Kidney (tissue), 14 donors: Measurements from ENCODE around the gene ANTXRL. TPM values are rescaled to one million over a fixed set of nuclear protein-coding genes. Genes with fewer than 3 reads are reported as not detected.
"Not testable (repeated sequence)": the region's sequence is repeated elsewhere in the genome, so short reads cannot be mapped to it uniquely, and the experiment has no call there.

Experiments used
- DNase-seq, 5 donors: peaks; one replicate each; pipeline ENCODE4 v3.0.0-alpha.2; 2013 to 2020
- FAIRE-seq: peaks from 2 replicates; lab custom pipeline; 2012; peaks lifted over from hg19 to GRCh38; lab: Jason Lieb, UNC
- H3K27ac ChIP-seq, 2 donors: one replicate each; pipeline ENCODE4 v1.7.0; 2013; ENCODE audit warnings: low read depth in 2 of 2, low read length in 2 of 2, inconsistent platforms in 1 of 2
- H3K27me3 ChIP-seq: one replicate; pipeline ENCODE4 v1.7.1; 2013; ENCODE audit warnings: low read length, inconsistent platforms; ENCODE audit not compliant: control insufficient read depth, insufficient read depth
- H3K36me3 ChIP-seq, 3 donors: one replicate each; pipeline versions ENCODE4 v1.7.0 to v1.7.1; 2013; ENCODE audit warnings: low read length in 3 of 3, control low read depth in 1 of 3, inconsistent platforms in 1 of 3; ENCODE audit not compliant: insufficient read depth in 3 of 3, control insufficient read depth in 2 of 3
- H3K4me1 ChIP-seq, 3 donors: one replicate each; pipeline versions ENCODE4 v1.7.0 to v1.7.1; 2013; ENCODE audit warnings: low read length in 3 of 3, inconsistent platforms in 1 of 3, low read depth in 1 of 3; ENCODE audit not compliant: control insufficient read depth in 2 of 3, insufficient read depth in 2 of 3
- H3K4me3 ChIP-seq, 3 donors: one replicate each; pipeline versions ENCODE4 v1.7.0 to v1.8.1; 2013; ENCODE audit warnings: low read length in 3 of 3, control low read depth in 1 of 3, inconsistent platforms in 1 of 3
- H3K9ac ChIP-seq, 3 donors: one replicate each; pipeline versions ENCODE4 v1.7.0 to v1.7.1; 2013; ENCODE audit warnings: low read length in 3 of 3, control low read depth in 1 of 3, inconsistent platforms in 1 of 3
- H3K9me3 ChIP-seq, 3 donors: one replicate each; pipeline versions ENCODE4 v1.7.0 to v1.7.1; 2013; ENCODE audit warnings: low read length in 3 of 3, control low read depth in 1 of 3, inconsistent platforms in 1 of 3; ENCODE audit not compliant: control insufficient read depth in 2 of 3, insufficient read depth in 1 of 3
- intact Hi-C: fragments of 100-400 bp; cut with DNase I; formaldehyde crosslinking; loops from one replicate; pipeline ENCODE4 v1.11.1; 2022
- polyA plus RNA-seq: library from polyadenylated mRNA; stranded (reverse); fragments of 350-450 nt; fragmentation: Illumina TruSeq; extraction: RNeasy Lipid Tissue Mini Kit (QIAGEN cat#74804); gene quantifications from one replicate; pipeline ENCODE4 v1.2.3, GENCODE V29; 2014; ENCODE audit warnings: low read depth, low replicate concordance; ENCODE audit not compliant: insufficient read depth
- total RNA-seq: library from RNA; stranded (reverse); fragmentation: NEBNext Ultra II Directional; extraction: Animal tissue kit (Norgen Biotek cat#: 25700); gene quantifications from one replicate; pipeline ENCODE4 v1.2.1, GENCODE V29; 2021
- TF ChIP-seq, protein P1 (sequence below): IDR thresholded peaks from 3 replicates; pipeline ENCODE4 v1.5.1; 2012; ENCODE audit warnings: mild to moderate bottlenecking, moderate library complexity, borderline replicate concordance; ENCODE audit not compliant: insufficient read depth; ENCODE audit errors: extremely low read depth
- donor health status: control.
- donor health status: control.
- donor health status: control.
- donor health status: control.
- donor health status: control.
- donor health status: DM: yes; HTN: yes; CAD: no.
- donor health status: Normal renal cell carcinoma (clear cell type).

Gene ANTXRL
- total and polyA plus RNA-seq, 2 donors from 2014 or later = 0.16 TPM; not detected in 1

DNA sequence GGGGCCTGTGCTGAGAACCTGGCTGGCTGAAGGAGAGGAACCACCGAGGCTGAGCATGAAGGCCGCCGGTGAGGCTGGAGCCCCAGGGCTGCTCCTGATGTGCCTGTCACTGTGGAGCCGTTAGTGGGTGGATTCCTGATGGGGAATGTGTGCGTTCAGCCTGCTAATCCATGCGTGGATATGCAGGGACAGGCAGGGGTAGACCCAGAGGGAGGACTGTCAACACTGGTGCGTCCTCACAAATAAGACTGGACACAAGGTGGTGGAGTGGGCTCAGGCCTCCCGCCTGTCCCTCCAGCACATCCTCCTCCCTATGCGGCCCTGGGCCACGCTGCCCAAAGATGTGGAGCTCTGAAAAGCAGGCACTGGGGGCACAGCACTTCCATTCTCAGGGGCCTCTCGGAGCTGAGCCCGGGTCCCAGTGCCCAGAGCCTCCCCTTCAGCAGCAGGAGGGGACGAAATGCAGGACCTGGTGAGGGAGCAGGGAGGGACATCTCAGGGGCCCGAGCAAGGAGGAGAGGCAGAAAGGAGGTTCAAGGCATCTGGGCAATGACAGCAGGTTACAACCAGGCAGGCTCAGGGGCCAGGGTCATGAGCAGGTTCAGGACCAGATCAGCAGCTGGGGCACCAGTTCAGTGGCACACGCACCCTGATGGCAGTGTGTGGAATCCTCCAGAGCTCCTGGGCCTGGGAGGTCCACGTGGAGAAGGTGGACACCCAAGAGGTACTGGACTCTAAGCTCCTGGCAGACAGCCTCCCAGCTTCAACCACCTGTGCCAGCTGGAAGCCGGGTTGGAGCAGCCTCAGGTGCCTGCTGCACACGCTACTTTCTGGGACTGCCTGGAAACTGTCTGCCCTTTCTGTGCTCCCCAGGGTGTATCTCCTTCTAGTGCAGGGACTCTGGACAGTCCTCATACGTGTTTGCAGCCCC is 33.5 kb upstream of the ANTXRL start:
- intact Hi-C loops = no loop called here
- H3K36me3 ChIP-seq = no peaks in the 10 kb centered on the region
- H3K27ac ChIP-seq = no peak overlapping the region
- H3K9ac ChIP-seq = no peak overlapping the region
- no peak overlapping the region for H3K4me3 ChIP-seq
- no peaks in the 10 kb centered on the region for H3K27me3 ChIP-seq
- DNase-seq (no peak), FAIRE-seq (no peak)
- TF ChIP-seq, protein P1, sequence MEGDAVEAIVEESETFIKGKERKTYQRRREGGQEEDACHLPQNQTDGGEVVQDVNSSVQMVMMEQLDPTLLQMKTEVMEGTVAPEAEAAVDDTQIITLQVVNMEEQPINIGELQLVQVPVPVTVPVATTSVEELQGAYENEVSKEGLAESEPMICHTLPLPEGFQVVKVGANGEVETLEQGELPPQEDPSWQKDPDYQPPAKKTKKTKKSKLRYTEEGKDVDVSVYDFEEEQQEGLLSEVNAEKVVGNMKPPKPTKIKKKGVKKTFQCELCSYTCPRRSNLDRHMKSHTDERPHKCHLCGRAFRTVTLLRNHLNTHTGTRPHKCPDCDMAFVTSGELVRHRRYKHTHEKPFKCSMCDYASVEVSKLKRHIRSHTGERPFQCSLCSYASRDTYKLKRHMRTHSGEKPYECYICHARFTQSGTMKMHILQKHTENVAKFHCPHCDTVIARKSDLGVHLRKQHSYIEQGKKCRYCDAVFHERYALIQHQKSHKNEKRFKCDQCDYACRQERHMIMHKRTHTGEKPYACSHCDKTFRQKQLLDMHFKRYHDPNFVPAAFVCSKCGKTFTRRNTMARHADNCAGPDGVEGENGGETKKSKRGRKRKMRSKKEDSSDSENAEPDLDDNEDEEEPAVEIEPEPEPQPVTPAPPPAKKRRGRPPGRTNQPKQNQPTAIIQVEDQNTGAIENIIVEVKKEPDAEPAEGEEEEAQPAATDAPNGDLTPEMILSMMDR = no peak
- H3K9me3 ChIP-seq = no peaks in the 10 kb centered on the region
- H3K4me1 ChIP-seq = no peaks in the 10 kb centered on the region

DNA sequence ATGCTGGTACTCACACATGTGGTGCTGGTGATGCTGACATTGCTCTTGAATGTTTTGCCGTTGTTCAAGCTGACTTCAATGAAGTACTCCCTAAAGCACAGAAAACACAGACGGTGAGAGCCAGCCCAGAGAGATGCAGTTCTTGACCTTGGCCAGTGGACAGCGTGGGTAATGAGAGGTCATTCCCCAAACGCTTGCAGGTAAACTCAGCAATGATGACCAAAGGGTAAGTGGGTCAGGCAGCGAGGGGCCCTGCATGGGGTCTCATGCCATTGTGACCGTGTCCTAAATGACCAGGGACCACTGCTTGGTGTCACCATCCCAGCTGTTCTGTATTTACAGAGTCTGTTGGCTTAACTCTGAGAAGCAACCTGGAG is 32.8 kb upstream of the ANTXRL start:
- Histone ChIP-seq H3K27me3 (no peaks in the 10 kb centered on the region), H3K36me3 (no peaks in the 10 kb centered on the region), H3K9me3 (no peaks in the 10 kb centered on the region), H3K9ac (no peak overlapping the region), H3K4me3 (no peak overlapping the region), H3K27ac (no peak overlapping the region), H3K4me1 (no peaks in the 10 kb centered on the region)
- DNase-seq = no peak
- intact Hi-C loops = no loop called here
- TF ChIP-seq, protein P1 = no peak
- FAIRE-seq = no peak

DNA sequence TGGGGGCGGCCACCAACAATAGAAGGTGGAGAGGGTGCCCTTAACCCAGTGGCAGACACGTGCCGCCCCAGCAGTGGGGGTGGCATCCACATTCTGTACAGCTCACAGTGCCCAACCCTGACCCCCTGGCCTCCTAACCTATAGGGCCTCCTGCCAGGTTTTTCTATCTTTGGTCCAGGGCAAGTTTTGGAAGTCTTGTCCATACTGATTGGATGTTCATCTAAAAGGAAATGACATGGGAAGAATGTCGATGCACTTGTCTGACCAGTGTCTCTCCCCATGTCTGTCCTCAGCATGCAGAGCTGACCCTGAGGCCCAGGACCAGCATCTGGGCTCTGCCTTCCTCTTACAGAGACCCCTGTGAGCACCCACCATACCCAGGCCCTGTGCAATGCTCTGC is 32.3 kb upstream of the ANTXRL start:
- FAIRE-seq = no peak
- TF ChIP-seq, protein P1 = no peak

DNA sequence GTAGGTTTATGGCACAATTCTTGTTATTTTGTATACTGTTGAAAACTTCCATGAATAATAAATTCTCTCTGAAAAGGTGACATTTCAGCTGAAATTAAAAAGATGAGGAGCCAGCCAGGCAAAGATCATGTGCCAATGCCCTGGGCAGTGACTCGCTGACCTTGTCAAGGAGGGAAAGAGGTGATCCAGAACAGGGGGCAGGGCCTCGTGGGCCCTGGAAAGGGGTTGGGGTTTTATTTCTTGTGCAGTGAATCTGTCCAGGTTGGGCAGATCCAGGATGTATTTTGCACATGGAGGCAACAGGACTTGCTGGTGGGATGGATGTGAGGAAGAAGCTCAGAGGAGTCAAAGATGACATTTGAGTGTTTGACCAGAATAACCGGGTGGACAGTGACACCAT is 31.6 kb upstream of the ANTXRL start:
- H3K4me3 ChIP-seq, H3K9me3 ChIP-seq, H3K27me3 ChIP-seq, H3K4me1 ChIP-seq, H3K9ac ChIP-seq, intact Hi-C loops, H3K36me3 ChIP-seq, FAIRE-seq, DNase-seq, H3K27ac ChIP-seq: not testable (repeated sequence)

More for the DNA sequence above, 32.3 kb upstream of the ANTXRL start:
- H3K27me3 ChIP-seq = no peaks in the 10 kb centered on the region
- DNase-seq = no peak
- H3K4me3 ChIP-seq = no peak overlapping the region
- H3K9ac ChIP-seq = no peak overlapping the region
- H3K4me1 ChIP-seq = no peaks in the 10 kb centered on the region
- no peaks in the 10 kb centered on the region for H3K9me3 ChIP-seq
- intact Hi-C loops = no loop called here
- H3K27ac ChIP-seq = no peak overlapping the region
- H3K36me3 ChIP-seq = no peaks in the 10 kb centered on the region
